AG04449 (cell line): ENCODE data around the gene ADAMTS12.

Source experiments
- CTCF ChIA-PET: fragments of 350-600 bp; formaldehyde crosslinking; extraction: SDS; loops from one replicate; lab custom pipeline; 2021; ENCODE audit warnings: antibody characterized with exemption; lab: Yijun Ruan, JAX
- POLR2A ChIA-PET: fragments of 400-600, 350-600 bp; formaldehyde crosslinking; extraction: SDS; loops from one replicate; lab custom pipeline; 2020; ENCODE audit warnings: antibody characterized with exemption, inconsistent platforms; lab: Yijun Ruan, JAX
- DNase-seq: peaks from one replicate; pipeline ENCODE4 v3.0.0-alpha.2; 2010; ENCODE audit warnings: low read depth, low spot score
- H3K4me3 ChIP-seq: 2 replicates; pipeline ENCODE4 v1.5.1; 2011; ENCODE audit warnings: low read depth, mild to moderate bottlenecking, control low read depth, low read length
- TF ChIP-seq, protein P1 (sequence below): IDR thresholded peaks from one replicate; pipeline ENCODE4 v1.5.1; 2011; ENCODE audit warnings: mild to moderate bottlenecking, moderate library complexity, low read length, control low read depth, inconsistent platforms; ENCODE audit not compliant: insufficient read depth; ENCODE audit errors: missing control alignments

The ADAMTS12 gene

GRCh38 chr5:33738097-33738496 lies 153.7 kb downstream of the ADAMTS12 start:
- ChIA-PET POLR2A (no interaction called here), CTCF (no interaction called here)
- no peak for DNase-seq
- no peak overlapping the region for H3K4me3 ChIP-seq
- TF ChIP-seq, protein P1, sequence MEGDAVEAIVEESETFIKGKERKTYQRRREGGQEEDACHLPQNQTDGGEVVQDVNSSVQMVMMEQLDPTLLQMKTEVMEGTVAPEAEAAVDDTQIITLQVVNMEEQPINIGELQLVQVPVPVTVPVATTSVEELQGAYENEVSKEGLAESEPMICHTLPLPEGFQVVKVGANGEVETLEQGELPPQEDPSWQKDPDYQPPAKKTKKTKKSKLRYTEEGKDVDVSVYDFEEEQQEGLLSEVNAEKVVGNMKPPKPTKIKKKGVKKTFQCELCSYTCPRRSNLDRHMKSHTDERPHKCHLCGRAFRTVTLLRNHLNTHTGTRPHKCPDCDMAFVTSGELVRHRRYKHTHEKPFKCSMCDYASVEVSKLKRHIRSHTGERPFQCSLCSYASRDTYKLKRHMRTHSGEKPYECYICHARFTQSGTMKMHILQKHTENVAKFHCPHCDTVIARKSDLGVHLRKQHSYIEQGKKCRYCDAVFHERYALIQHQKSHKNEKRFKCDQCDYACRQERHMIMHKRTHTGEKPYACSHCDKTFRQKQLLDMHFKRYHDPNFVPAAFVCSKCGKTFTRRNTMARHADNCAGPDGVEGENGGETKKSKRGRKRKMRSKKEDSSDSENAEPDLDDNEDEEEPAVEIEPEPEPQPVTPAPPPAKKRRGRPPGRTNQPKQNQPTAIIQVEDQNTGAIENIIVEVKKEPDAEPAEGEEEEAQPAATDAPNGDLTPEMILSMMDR: no peak

DNA sequence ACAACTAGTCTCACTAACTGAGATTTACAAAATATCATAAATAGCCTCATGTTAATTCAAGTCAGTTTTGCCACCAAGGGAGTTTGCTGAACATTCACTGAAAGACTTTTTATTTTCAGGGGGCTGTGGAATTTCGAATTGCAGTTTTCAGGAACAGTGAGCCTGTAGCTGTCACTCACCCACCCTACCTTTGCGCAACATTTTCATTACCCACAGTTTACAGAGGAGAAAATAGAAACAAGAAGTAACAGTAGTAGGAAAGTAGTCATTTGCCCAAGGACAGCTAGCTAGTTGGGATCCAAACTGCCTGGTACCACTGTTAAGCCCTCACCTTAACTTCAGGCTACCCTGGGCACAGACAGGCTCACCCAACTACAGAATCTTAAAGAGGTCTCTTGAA lies 154.1 kb downstream of the ADAMTS12 start:
- ChIA-PET CTCF (no interaction called here), POLR2A (no interaction called here)
- TF ChIP-seq, protein P1: no peak
- no peak overlapping the region for H3K4me3 ChIP-seq
- DNase-seq: no peak

GRCh38 chr5:33737284-33737683 lies 154.5 kb downstream of the ADAMTS12 start:
- DNase-seq: no peak
- TF ChIP-seq, protein P1: no peak
- ChIA-PET CTCF (no interaction called here), POLR2A (no interaction called here)
- H3K4me3 ChIP-seq: no peak overlapping the region

- CTCF ChIA-PET: no interaction called here
- POLR2A ChIA-PET: no interaction called here
- TF ChIP-seq, protein P1: no peak
- no peak overlapping the region for H3K4me3 ChIP-seq
- peak; percentile 90 for DNase-seq
Observed at GRCh38 chr5:33736510-33736909, 155.3 kb downstream of the ADAMTS12 start.

- ChIA-PET CTCF (interaction anchor here (1.2 to 1.7 kb wide), 3 partner anchors 9 to 201 kb away, joined by 3 to 4 read pairs (median 4); partner anchors contain the start of gene RXFP3), POLR2A (no interaction called here)
- DNase-seq: no peak
- TF ChIP-seq, protein P1: no peak
- H3K4me3 ChIP-seq: no peak overlapping the region
Observed at GRCh38 chr5:33735072-33735471, 156.7 kb downstream of the ADAMTS12 start.

- DNase-seq: no peak
- H3K4me3 ChIP-seq: no peak overlapping the region
- POLR2A ChIA-PET: no interaction called here
- CTCF ChIA-PET: interaction anchor here (0.7 to 1.7 kb wide), 4 partner anchors 10 to 236 kb away, joined by 3 to 4 read pairs (median 4); no protein-coding TSS in a partner anchor
- TF ChIP-seq, protein P1: no peak
Observed at GRCh38 chr5:33734537-33734936, 157.3 kb downstream of the ADAMTS12 start.
